Measurements from ENCODE around the gene ZNF681.

The ZNF681 gene

GRCh38 chr19:23790641-23791488, 32.2 kb upstream of the ZNF681 start:
- no peak for TF ChIP-seq USF1 (IDR thresholded peaks at IDR 0.05)
- TF ChIP-seq CREB1 (IDR thresholded peaks at IDR 0.05; ENCODE audit: low read depth) = no peak
- TF ChIP-seq RAD21 (IDR thresholded peaks at IDR 0.05; ENCODE audit: low read depth) = no peak
- TF ChIP-seq ZBTB7A (IDR thresholded peaks at IDR 0.05; ENCODE audit: low read depth) = no peak
- TF ChIP-seq EGR1 (IDR thresholded peaks at IDR 0.05) = no peak
- TF ChIP-seq YY1 (IDR thresholded peaks at IDR 0.05; ENCODE audit: low read depth) = no peak
- no peak for TF ChIP-seq CEBPB (IDR thresholded peaks at IDR 0.05)
- TF ChIP-seq TAF1 (IDR thresholded peaks at IDR 0.05; ENCODE audit: low read depth) = no peak
- TF ChIP-seq TEAD4 (IDR thresholded peaks at IDR 0.05) = no peak
- TF ChIP-seq TCF12 (IDR thresholded peaks at IDR 0.05; ENCODE audit: low read depth) = no peak

GRCh38 chr19:23789246-23789645, 30.6 kb upstream of the ZNF681 start:
- no peak for TF ChIP-seq YY1 (IDR thresholded peaks at IDR 0.05; ENCODE audit: low read depth)

- no peak for TF ChIP-seq RAD21 (IDR thresholded peaks at IDR 0.05; ENCODE audit: low read depth)
- no peak for TF ChIP-seq TAF1 (IDR thresholded peaks at IDR 0.05; ENCODE audit: low read depth)
- TF ChIP-seq YY1 (IDR thresholded peaks at IDR 0.05; ENCODE audit: low read depth) = no peak
- no peak for TF ChIP-seq NFIC (IDR thresholded peaks at IDR 0.05)
- TF ChIP-seq EP300 (IDR thresholded peaks at IDR 0.05; ENCODE audit: borderline replicate concordance) = no peak
Measured at GRCh38 chr19:23788411-23788810, 29.7 kb upstream of the ZNF681 start.

- TF ChIP-seq MAX (IDR thresholded peaks at IDR 0.05) = no peak
- no peak for TF ChIP-seq TCF12 (IDR thresholded peaks at IDR 0.05; ENCODE audit: low read depth)
- TF ChIP-seq CEBPB (IDR thresholded peaks at IDR 0.05) = no peak
- no peak for TF ChIP-seq USF1 (IDR thresholded peaks at IDR 0.05)
- no peak for TF ChIP-seq NFIC (IDR thresholded peaks at IDR 0.05)
- no peak for TF ChIP-seq ZBTB7A (IDR thresholded peaks at IDR 0.05; ENCODE audit: low read depth)
- no peak for TF ChIP-seq CREB1 (IDR thresholded peaks at IDR 0.05; ENCODE audit: low read depth)
- TF ChIP-seq EP300 (IDR thresholded peaks at IDR 0.05; ENCODE audit: borderline replicate concordance) = no peak
- no peak for TF ChIP-seq TAF1 (IDR thresholded peaks at IDR 0.05; ENCODE audit: low read depth)
- no peak for TF ChIP-seq EGR1 (IDR thresholded peaks at IDR 0.05)
- TF ChIP-seq REST (IDR thresholded peaks at IDR 0.05; ENCODE audit: low read depth) = no peak
- TF ChIP-seq RAD21 (IDR thresholded peaks at IDR 0.05; ENCODE audit: low read depth) = no peak
- no peak for TF ChIP-seq YY1 (IDR thresholded peaks at IDR 0.05; ENCODE audit: low read depth)
- TF ChIP-seq FOXM1 (IDR thresholded peaks at IDR 0.05; ENCODE audit: borderline replicate concordance, low read depth) = no peak
- TF ChIP-seq TEAD4 (IDR thresholded peaks at IDR 0.05) = no peak
Measured at GRCh38 chr19:23787106-23787505, 28.4 kb upstream of the ZNF681 start.

- TF ChIP-seq CEBPB (IDR thresholded peaks at IDR 0.05) (no peak), YY1 (IDR thresholded peaks at IDR 0.05; ENCODE audit: low read depth) (no peak), EGR1 (IDR thresholded peaks at IDR 0.05) (no peak), TEAD4 (IDR thresholded peaks at IDR 0.05) (no peak), TCF12 (IDR thresholded peaks at IDR 0.05; ENCODE audit: low read depth) (no peak), USF1 (IDR thresholded peaks at IDR 0.05) (no peak), NFIC (IDR thresholded peaks at IDR 0.05) (no peak), MAX (IDR thresholded peaks at IDR 0.05) (no peak), ZBTB7A (IDR thresholded peaks at IDR 0.05; ENCODE audit: low read depth) (no peak), FOXM1 (IDR thresholded peaks at IDR 0.05; ENCODE audit: borderline replicate concordance, low read depth) (no peak), REST (IDR thresholded peaks at IDR 0.05; ENCODE audit: low read depth) (no peak)
Measured at GRCh38 chr19:23785982-23786381, 27.3 kb upstream of the ZNF681 start.

GRCh38 chr19:23784274-23784673, 25.6 kb upstream of the ZNF681 start:
- TF ChIP-seq USF1 (IDR thresholded peaks at IDR 0.05) (no peak), EGR1 (IDR thresholded peaks at IDR 0.05) (no peak)
